Uterus (tissue), 4 donors: Measurements from ENCODE around the gene PLXNA3. TPM values are rescaled to one million over a fixed set of nuclear protein-coding genes. Genes with fewer than 3 reads are reported as not detected.
A peak's percentile ranks its signal among the peaks of the same experiment; 100 is the strongest.

Source experiments
- DNase-seq, 2 donors: peaks; one replicate each; pipeline ENCODE4 v3.0.0-alpha.2; 2019 to 2020
- H3K27ac ChIP-seq, 2 donors: fragments of 200-600 bp; sonication (generic); 1 replicate in 1 of 2; 2 replicates in 1 of 2; pipeline ENCODE4 v1.5.1; 2016 to 2018
- H3K27me3 ChIP-seq, 2 donors: fragments of 200-600 bp; sonication (generic); one replicate each; pipeline ENCODE4 v1.5.1; 2018 to 2019; ENCODE audit warnings: control low read depth in 1 of 2
- H3K36me3 ChIP-seq, 2 donors: fragments of 200-600 bp; sonication (generic); one replicate each; pipeline ENCODE4 v1.5.1; 2019; ENCODE audit warnings: control low read depth in 1 of 2
- H3K4me1 ChIP-seq, 2 donors: fragments of 200-600 bp; sonication (generic); one replicate each; pipeline ENCODE4 v1.5.1; 2018 to 2019; ENCODE audit warnings: control low read depth in 1 of 2
- H3K4me3 ChIP-seq, 2 donors: fragments of 200-600 bp; sonication (generic); 1 replicate in 1 of 2; 2 replicates in 1 of 2; pipeline ENCODE4 v1.5.1; 2018 to 2019; ENCODE audit warnings: mild to moderate bottlenecking in 1 of 2
- H3K9me3 ChIP-seq, 2 donors: fragments of 200-600 bp; sonication (generic); one replicate each; pipeline ENCODE4 v1.5.1; 2019; ENCODE audit warnings: control low read depth in 1 of 2
- POLR2A ChIP-seq, 2 donors: fragments of 450-650 bp; IDR thresholded peaks; one replicate each; pipeline ENCODE4 v1.6.1; 2016; ENCODE audit warnings: antibody characterized with exemption in 2 of 2, mild to moderate bottlenecking in 1 of 2, moderate library complexity in 1 of 2
- intact Hi-C: fragments of 100-400 bp; cut with DNase I; formaldehyde crosslinking; loops from one replicate; pipeline ENCODE4 v1.15.1; 2023; ENCODE audit warnings: low total_unique reads
- total RNA-seq, 4 donors: library from RNA; depleted of rRNA in 3 of 4; stranded (reverse); fragments of >200 nt in 3 of 4; gene quantifications; one replicate each; pipeline versions ENCODE4 v1.1.0 to v1.2.4, GENCODE V29; 2014 to 2023
- TF ChIP-seq, protein P1 (sequence below), 4 experiments: fragments of 200-600 bp in 2 of 4; fragments of 450-650 bp in 2 of 4; sonication (generic) in 2 of 4; IDR thresholded peaks; one replicate each; pipeline ENCODE4 v1.5.1; 2016 to 2019; ENCODE audit warnings: antibody characterized with exemption in 4 of 4, mild to moderate bottlenecking in 2 of 4, moderate library complexity in 1 of 4
- donor health status: DM: yes; HTN: yes; CAD: no.

The PLXNA3 gene
- total RNA-seq, 4 donors from 2014 or later: 2.1 to 102 (median 8.6) TPM

- no peak for DNase-seq
- no peaks in the 10 kb centered on the region for H3K9me3 ChIP-seq
- no peaks in the 10 kb centered on the region for H3K27me3 ChIP-seq
- no peaks in the 10 kb centered on the region for H3K36me3 ChIP-seq
- no peak overlapping the region for H3K27ac ChIP-seq
- TF ChIP-seq, protein P1, sequence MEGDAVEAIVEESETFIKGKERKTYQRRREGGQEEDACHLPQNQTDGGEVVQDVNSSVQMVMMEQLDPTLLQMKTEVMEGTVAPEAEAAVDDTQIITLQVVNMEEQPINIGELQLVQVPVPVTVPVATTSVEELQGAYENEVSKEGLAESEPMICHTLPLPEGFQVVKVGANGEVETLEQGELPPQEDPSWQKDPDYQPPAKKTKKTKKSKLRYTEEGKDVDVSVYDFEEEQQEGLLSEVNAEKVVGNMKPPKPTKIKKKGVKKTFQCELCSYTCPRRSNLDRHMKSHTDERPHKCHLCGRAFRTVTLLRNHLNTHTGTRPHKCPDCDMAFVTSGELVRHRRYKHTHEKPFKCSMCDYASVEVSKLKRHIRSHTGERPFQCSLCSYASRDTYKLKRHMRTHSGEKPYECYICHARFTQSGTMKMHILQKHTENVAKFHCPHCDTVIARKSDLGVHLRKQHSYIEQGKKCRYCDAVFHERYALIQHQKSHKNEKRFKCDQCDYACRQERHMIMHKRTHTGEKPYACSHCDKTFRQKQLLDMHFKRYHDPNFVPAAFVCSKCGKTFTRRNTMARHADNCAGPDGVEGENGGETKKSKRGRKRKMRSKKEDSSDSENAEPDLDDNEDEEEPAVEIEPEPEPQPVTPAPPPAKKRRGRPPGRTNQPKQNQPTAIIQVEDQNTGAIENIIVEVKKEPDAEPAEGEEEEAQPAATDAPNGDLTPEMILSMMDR (IDR thresholded peaks at IDR 0.05): no peak
- TF ChIP-seq POLR2A (IDR thresholded peaks at IDR 0.05): no peak
- H3K4me1 ChIP-seq: peaks cover 0 to 6% of the 10 kb centered on the region in 2 donors
- H3K4me3 ChIP-seq: no peak overlapping the region
- intact Hi-C loops: no loop called here
Observed at GRCh38 chrX:154434394-154435168, 23.5 kb upstream of the PLXNA3 start.

- peaks cover 0 to 6% of the 10 kb centered on the region in 2 donors for H3K4me1 ChIP-seq
- H3K27ac ChIP-seq: no peak overlapping the region
- TF ChIP-seq, protein P1 (IDR thresholded peaks at IDR 0.05): no peak
- TF ChIP-seq POLR2A (IDR thresholded peaks at IDR 0.05): no peak
- peak in 1 of 2 donors; percentile 11 for DNase-seq
- intact Hi-C loops: no loop called here
- H3K36me3 ChIP-seq: no peaks in the 10 kb centered on the region
- H3K9me3 ChIP-seq: no peaks in the 10 kb centered on the region
- no peak overlapping the region for H3K4me3 ChIP-seq
- no peaks in the 10 kb centered on the region for H3K27me3 ChIP-seq
Observed at GRCh38 chrX:154435171-154435733, 22.8 kb upstream of the PLXNA3 start.

DNA sequence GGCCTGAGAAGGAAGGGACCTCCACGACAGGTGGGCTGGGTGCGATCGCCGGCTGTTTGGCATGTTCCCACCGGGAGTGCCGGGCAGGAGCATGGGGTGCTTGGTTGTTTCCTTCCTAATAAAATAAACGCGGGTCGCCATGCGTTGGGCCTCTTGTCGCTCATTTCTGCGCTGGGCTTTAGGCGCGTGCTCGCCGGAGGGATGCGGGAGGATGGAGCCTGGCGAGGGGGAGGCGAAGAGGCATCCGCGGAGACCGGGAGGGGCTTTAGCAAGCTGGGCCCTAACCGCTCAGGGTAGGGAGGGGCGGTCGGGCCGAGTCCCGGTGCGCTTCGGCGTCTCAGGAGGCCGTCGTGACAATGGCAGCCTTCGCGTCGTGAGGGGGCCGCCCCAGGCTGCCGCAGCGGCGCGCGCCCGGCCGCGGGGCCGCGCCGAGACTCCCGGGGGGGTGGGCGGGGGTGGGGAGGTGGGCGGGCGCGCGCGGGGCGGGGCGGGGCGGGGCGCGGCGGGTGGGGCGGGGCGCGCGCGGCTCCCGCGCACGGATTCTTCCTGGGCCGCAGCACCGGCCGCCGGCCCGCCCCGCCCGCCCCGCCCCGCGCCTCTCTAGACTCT lies 21.6 kb upstream of the PLXNA3 start:
- H3K27ac ChIP-seq: peak overlapping the region; percentile 89 to 96
- peak overlapping the region; percentile 45 to 82 for H3K4me3 ChIP-seq
- no peaks in the 10 kb centered on the region for H3K36me3 ChIP-seq
- intact Hi-C loops: no loop called here
- no peak for TF ChIP-seq POLR2A (IDR thresholded peaks at IDR 0.05)
- TF ChIP-seq, protein P1 (IDR thresholded peaks at IDR 0.05): no peak
- DNase-seq: peak in 1 of 2 donors; percentile 45
- no peaks in the 10 kb centered on the region for H3K27me3 ChIP-seq
- H3K4me1 ChIP-seq: peaks cover 0 to 6% of the 10 kb centered on the region in 2 donors
- H3K9me3 ChIP-seq: no peaks in the 10 kb centered on the region

DNA sequence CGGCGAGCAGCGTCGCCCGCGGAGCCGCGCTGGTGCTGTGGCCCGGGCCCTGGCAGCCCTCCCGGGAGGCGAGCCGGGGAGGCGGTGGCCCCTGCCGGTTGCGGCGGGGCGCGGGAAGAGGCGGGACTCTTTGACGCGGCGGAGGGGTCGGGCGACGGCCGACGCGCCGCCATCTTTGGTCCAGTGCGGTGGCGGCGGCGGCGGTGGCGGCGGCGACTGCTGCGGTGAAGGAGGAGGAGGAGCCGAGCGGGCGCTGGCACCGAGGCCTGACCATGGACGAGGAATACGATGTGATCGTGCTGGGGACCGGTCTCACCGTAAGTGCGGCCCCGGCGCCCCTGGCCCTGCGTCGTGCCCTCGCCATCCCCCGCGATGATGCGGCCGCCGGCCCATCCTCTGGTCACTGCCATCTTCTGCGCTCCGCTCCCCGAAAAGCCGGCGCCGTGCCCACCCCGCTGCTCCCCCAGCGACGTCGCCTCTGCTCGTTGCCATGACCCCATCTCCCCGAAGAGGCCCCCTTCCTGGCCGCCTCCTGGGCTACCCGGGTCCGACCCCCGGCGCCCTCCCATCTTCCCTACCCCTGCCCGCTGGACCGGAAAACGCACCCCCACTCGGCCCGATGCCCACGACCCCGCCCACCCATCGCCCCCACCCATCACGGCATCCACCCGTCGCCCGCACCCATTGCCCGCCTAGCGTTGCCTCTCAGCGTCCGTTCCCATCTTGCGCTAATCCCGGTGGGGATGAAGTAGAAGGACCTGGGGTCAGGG lies 20.9 kb upstream of the PLXNA3 start, which contains the start of gene GDI1:
Gene GDI1, plus strand, starts transcription at position 172 of the 770 bp plus-strand sequence. Its CDS starts 101 bp downstream, at position 273.
- Histone ChIP-seq H3K9me3 (no peaks in the 10 kb centered on the region), H3K27ac (peak within 1 kb of the TSS; percentile 89 to 96), H3K36me3 (no peaks in the 10 kb centered on the region), H3K4me3 (peak within 1 kb of the TSS; percentile 45 to 82), H3K4me1 (peaks cover 0 to 6% of the 10 kb centered on the region in 2 donors), H3K27me3 (no peaks in the 10 kb centered on the region)
- peak in 1 of 2 donors; percentile 56 for DNase-seq
- TF ChIP-seq, protein P1 (IDR thresholded peaks at IDR 0.05): no peak
- TF ChIP-seq POLR2A (IDR thresholded peaks at IDR 0.05): peak in 1 of 2 donors; percentile 63
- intact Hi-C loops: no loop called here
